NCI-H2081 treated with DMSO at 0.1 percent for 48 hours (cell line): ENCODE measurements around the gene KRT80.

Experiments used
- DNase-seq: peaks from one replicate; lab custom pipeline; 2025; lab: John Stamatoyannopoulos, UW

KRT80 gene

DNA sequence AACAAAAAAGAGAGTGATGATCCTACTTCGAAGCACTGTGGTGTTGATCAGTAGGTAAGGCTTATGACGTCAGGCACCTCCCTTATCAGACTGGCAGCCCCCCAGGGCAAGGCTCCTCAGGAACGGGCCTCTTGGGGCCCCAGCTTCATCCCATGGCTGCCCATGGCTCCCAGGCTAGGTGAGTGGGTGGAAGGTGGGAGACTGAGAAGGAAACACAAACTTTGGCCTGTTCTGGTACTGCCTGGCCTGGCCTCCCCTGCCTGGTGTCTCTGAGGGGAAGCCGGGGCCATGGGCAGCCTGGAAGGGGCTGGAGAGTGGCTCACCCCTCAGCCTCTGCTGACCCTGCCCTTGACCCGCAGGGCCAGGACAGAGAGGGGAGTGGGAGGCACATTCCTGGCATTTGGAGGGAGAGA is 38.9 kb downstream of the KRT80 start:
- no peak for DNase-seq

DNA sequence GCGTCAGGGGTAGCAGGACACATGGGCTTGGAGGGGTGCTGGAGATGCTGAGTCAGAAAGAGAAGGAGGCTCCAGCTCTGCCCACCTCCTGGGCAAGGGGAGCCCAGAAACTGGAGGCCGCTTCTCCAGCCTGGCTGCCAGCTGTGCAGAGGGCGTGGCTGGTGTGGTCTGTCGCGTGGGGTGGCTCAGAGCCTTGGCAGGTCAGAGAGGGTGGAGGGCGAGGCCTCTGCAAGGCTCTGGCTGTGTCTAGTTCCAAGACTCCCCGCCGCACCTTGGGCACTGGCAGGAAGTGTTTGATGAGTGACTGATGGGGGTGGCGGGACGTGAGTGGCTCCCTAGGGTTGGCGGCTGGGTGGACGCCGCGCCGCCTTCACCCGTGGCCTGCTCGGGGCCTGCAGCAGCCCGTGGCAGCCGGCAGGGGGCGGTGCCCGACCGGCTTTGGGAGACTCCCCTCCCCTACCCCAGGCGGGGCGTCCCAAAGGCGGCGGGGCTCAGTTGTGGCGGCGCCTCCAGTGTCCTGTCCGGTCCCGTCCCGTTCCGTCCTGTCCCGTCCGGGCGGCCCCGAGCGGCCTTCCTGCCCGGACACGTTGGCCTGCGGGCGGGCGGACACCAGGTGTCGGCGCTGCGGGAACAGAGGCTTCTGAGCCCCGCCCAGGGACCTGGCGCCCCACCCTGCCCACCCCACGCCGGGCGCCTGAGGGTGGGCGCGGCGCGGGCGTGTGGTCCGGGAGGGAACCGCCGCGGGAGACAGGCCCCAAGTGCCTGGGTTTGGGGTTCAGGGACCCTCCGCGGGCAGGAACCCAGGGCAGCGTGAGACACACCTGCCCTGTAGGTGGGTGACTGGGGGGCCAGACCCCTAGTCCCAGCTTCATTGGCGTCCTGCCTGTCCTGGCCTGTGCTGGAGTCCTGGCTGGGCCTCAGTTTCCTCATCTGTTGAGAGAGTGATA is 39.7 kb downstream of the KRT80 start:
- no peak for DNase-seq

DNA sequence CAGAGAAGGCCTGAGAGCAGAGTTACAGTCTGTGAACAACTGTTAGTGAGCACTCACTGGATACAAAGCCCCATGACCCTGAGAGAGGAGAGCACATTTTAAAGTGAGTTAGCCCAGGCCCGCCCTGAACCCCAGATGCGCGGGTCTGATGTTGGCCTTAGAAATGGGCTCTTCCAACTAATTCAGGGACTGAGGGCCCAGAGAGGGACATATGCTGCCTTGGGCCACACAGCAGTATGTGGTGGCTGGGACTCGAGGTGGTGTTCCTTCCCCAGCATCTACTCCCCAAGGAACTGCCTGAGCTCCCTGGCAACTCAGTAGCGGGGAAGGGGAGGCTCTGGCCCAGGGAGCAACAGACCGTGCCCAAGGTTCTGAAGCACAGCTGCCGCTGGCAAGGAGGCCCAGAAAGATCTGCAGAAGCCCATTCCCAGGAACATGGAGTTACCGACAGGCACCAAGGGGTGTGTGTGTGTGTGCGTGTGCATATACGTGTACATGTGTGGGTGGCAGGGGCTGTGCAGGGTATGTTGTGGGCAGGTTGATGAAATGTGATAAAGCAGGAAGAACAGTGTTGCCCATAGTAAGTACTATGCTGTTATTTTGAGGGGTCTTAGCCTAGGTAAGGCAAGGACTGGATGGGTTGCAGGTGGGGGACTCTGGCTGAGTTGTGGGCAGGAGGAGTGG is 40.5 kb downstream of the KRT80 start:
- DNase-seq = no peak

DNA sequence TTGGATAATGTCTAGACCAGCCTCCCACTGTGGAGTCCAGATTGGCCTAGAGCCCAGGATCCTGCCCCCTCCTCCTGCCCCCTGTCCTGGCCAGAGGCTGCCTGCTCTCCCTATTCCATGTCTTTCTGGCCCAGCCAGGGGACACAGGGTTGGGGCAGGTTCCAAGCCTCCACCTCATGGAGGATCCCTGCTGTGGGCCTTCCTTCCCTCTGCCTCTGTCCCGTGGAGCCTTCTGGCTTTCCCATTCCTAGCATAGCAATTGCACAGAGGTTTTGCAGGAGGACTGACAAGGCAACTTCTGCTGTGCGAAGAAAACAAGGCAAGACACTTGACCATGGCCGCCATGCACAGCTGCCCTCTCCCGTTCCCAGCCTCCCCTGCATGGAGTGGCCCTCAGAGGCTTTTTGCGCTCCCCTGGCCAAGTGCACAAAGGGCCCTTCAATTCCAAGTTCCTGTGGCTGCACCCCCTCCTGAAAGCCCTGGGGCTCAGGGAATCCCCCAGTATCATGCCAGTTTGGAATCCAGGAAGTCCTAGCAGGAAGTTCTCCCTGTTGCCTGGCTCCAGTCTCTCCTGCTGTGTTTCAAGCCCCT is 42.1 kb downstream of the KRT80 start:
- DNase-seq = no peak

DNA sequence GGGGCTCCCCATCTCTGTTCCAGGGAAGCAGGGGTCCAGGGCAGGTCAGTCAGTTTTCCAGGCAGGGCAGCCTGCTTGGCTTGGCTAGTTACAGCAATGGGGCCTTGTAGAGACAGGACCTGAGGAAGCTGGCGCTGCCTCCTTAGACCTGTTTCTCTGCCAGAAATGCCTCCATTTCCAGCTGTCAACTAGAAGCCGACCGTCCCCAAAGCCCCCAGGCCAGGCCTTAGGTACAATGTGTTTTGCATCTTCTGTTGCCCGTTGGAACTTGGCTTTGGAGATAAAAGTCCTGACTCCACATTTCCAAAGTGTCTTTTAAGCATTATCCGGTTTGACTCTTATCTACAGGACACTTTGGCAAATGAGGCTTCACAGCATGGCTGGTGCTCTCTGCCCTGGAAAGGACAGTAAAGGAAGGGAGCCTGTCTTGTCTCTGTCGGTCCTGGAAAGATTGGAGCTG is 42.6 kb downstream of the KRT80 start:
- DNase-seq = no peak

DNA sequence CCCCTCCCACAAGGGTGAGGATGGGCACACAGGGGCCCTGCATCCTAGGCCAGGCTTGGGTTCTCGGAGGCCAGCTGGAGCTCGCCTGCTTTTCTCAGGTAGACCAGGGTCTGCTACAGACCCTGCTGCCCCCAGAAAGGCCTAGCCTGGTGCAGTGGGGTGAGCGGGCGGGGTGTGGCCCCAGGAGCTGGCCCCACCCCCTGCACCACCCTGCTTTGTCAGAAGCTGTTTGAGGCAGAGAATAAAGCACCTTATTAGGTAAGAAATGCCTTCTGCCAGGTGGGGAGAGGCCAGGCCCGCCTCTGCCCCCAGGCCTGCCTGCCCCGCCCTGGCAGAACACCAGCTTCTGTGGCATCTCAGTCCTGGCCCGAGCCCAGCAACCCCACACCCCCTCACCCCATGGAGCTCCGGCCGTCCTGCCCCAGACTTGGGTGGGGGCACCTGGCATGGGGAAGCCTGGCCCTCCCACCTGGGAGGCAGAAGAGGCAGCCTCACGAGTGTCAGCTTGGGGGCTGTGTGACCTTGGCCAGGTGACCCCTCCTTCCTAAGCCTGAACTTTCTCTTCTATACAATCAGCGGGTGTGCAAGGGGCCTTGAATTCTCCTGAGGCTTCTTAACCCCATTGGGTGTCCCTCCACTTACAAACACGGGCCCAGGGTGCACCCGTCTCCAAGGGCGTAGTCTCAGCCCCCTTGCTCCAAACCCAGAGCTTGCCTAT is 43.2 kb downstream of the KRT80 start:
- no peak for DNase-seq

DNA sequence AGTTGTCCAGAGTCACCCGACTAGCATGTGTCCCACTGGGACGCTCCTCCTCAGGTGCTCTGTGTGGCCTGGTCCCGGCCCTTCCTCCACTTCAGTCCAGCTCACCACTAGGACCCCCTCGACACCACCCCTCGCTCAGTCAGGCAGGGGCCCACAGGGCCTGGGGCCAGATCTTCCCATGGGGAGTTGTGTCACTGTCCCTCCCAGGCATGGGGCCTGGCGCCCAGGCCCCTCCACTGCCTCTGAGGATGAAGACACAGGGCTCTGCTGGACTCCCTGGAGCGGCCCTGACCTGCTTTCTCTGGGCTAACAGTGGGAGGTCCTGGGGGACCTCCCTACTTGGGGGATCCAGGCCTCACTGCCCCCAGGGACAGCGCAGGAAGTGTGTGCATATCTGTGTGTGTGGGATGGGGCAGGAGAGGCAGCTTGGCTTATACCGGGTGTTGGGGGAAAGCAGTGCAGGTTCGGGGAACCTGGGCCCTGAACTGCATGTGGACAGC is 43.8 kb downstream of the KRT80 start:
- no peak for DNase-seq

DNA sequence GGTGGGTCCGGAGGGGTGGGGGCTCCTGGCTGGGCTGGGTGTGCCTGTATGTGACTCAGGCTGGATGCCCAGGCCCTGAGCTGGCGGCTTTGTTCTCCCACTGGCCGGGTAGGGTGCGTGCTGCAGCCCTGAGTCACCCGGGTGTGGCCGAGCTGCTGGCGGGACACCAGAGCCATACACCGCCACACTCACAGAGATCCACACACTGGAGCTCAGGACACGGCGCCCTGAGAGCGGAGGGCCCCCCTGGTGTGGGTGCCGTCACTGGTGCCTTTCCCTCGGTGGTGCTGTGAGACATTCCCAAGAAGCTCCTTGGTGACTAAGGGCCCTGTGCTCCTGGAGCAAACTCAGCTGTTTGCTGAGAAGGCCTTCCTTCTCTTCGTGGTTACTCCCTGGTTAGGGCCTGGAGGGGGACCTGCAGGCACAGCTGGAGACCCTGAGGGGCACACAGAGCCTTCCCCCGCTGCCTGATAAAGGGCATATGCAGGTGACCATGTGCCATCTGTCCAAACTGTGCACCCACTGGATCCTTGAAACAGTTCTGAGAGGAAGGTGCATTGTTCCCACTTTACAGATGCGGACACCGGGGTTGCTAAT is 44.3 kb downstream of the KRT80 start:
- DNase-seq = no peak

DNA sequence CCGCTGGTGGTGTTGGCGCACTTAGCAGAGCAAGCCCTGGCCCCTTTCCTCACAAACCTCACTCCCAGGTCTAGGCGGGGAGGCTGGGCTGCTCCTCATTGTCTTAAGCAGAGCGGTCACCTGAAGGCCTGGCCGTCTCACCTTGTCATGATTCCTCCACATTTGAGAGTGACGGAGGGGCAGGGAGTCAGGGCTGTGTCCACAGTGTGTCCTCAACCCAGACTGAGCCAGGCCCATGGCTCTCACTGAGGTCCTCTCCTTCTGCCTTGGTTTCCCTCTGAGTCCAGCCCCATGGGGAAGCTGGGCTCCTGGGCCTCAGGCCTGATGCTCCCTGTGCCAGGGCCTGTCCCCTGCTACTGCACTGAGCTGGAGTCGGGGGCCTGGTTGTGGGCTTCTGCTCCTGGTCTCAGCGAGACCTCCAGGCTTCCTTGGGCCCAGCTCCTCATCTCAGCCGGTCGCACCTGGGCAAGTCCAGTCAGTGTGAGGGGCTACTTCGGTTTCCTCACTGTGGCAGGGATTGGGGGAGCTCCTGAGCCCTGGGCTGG is 44.9 kb downstream of the KRT80 start:
- DNase-seq = no peak

DNA sequence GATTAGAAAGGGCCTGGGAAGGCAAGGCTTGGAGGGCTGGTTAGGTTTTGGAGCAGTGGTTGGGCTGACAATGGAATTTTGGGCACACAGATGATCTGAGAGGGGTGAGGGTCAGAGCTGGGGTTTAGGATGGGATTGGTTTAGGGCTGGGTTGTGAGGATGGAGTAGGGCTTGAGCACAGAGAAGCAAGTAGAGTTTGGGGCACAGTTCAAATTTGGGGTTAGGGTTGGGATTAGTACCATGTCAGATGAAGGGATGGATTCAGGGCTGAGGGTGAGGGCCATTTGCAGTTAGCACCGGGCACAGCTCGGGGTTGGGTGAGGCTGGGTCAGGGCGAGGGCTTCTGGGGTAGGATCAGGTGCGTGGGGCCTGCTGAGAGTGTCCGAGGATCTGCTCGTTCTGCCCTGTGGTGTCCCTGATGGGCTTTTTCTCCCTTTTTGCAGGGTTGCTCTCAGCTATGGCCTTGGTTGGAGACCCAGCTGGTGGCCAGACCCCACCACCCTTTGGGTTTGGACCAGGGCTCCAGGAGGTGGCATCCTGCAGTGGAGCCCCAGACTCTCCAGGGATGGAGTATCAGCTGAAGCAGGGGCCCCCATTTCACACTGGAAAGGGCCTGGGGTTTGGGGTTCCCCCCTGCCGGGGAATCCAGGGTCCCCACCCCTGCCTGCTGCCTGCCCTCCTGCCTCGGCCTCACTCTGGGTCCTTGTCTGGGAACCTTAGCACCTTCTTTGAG is 45.6 kb downstream of the KRT80 start:
- no peak for DNase-seq

DNA sequence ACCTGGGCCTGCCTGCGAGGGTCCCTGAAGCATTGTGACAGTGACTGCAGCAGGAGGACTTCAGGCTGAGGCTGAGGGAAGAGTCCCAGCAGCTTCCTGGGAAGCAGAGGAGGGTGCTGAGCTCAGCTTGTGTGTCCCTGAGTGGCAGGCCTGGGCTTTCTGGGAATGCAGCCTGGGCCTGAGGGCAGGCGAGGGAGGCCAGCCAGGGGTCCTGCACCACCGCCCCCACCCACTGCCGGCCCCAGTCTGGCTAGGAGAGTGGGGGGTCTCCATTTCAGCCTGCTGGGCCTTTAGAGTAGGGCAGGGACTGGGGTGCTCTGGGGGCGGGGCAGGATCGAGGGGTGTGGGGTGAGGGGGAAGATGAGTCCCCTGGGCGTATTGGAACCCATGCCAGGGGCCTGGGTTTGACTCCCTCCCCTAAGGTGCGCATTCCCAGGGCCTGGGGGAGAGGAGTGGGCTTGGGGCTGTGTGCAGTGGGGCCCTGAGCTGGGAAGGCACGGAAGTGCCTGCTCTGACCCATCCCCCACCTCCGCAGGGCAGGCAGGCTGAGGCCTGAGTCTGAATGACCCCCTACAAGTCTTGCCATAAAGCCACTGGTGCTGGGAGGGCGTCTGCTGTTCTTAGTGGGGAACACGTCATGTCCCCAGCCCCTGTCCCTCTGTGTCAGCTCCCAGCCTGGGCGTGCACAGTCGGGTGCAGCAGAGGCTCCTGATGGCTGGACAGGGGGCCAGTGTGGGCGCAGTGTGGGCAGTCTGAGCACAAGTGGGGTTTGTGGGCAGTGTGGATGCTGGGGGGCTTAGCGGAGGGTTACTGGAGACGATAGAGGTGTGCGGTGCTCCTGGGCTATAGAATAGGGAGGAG is 46.4 kb downstream of the KRT80 start:
- no peak for DNase-seq

DNA sequence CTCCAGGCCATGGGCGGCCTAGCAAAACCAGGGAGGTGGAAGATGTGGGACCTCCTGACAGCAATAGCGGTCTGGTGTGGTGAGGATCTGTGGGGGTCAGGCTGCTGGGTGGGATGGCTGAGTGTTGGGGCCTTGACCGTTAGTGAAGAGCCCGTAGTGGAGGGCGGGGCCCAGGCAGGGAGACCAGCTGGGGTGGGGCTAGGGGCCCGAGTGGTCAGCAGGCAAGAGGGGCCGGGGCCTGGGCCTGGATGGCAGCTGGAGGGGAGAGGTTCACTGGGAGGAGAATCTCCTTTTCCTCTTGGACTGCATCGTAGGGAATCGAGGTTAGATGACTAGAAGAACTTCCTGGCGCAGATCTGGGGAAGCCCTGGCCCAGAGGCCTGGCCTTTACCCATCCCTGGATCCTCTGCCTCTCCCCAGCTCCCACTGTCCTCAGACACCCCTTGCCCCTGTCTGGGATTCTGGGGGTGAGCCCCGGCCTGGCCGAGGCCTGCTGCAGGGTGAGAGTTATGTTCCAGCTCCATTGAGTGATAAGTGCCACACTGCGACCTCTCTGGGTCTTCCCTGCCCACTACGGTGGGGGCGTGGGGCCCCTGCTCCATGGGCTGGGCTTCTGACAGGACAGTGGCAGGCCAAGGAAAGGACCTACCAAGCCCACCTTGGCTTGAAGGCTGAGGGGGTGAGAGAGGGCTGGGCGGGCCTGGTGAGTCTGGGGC is 47.1 kb downstream of the KRT80 start:
- DNase-seq = no peak

DNA sequence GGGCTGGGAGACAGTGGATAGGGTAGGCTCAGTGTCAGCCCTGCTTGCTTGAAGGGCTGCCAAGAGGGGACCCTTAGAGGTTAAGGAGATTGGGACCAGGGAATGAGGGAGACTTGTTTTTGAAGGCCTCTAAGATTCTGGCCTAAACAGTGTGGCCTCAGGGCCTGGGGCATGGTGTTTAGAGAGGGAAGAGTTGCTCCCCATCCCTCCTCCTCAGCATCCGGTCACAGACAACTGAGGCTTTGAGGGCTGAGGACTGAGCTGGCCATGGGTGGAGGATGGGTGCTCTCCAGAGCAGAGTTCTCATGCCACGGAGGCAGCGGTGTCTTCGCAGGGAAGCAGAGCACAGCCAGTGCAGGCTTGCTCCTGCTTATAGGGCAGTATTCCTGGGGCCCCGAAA is 49.4 kb downstream of the KRT80 start:
- DNase-seq = no peak

DNA sequence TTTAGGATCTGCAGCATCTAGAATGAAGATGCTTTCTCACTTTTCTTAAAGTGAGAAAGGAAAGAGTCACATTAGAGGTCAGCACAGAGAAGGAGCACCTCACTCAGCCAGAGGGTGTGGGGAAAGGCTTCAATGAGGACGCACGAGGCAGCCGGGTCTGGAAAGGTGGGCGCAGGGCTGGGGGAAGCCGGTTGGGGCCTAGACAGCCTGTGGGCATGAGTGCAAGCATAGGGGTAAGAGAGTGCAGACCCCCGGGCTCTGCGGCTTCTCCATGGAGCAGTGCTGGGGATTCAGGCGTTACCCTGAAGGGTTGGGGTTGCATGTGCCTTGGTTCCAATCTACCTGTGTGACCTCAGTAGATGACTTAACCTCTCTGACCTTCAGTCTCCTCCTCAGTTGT is 49.9 kb downstream of the KRT80 start:
- DNase-seq = no peak

DNA sequence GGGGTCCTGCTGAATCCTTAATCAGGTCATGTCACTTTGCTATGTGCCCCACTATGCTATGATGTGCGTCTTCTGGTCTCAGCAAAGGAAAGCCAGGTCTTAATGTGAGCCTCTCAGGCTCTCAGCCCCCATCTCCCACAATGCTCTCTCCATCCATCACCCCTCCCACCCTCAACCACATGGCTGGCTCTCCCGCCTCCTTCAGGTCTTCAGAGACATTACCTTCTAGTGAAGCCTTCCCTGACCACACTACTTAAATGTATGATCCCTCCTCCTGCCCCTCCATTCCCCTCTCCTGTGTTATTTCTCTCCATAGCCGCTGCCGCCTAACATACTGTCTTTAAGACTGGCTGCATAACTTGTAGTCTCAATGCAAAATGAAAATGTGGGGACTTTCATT is 50.5 kb downstream of the KRT80 start:
- DNase-seq = no peak

DNA sequence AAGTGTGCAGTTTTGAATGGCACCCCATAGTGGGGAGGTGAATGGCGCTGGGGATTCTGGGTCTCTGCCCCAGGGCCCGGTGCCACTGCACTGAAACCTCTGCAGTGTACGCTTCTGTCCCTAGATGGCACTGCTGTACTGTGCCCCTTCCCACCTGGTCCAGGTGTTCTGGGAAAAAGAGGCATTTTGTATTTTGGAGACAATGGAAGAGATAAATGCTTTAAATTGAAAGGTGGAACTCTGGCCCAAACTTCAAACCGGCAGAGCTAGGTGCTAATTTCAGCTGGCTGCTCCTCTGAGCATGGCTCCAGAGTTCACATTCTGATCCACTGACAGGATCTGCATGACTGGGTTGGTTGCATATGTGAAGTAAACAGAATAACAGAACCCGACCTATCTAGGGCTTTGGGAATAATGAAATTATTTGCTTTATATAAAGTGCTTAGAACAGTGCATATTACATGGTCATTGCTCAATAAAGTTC is 52.2 kb downstream of the KRT80 start:
- DNase-seq = peak; percentile 60

DNA sequence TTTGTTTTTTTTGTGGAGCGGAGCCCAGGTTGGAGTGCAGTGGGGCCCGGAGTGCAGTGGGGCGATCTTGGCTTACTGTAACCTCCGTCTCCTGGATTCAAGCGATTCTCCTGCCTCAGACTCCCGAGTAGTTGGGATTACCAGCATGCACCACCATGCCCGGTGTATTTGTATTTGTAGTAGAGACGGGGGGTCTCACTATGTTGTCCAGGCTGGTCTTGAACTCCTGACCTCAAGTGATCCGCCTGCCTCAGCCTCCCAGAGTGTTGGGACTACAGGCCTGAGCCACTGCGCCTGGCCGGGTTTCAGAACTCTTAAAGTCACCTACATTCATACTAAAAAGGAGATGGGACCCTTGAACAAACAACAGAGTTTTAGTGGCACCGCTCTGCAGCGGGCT is 52.7 kb downstream of the KRT80 start:
- no peak for DNase-seq

DNA sequence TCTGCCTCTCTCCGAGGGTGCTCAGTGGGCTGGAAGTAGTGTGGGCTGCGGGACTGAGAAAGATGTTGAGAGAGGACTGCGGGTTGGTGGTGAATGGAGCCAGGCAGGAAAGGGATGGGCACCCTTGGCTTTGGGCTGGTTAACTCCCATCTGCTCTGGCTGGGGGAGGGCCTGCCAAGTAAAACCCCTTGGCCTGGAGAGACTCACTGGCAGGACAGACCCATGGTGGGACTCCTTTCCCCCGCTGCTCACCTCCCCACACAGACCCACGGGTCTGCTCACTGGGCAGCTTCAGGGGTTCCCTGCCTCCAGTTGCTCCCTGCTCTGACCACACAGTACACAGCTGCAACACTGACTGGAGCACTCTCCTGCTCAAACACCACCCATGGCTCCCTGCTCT is 54.1 kb downstream of the KRT80 start:
- no peak for DNase-seq

DNA sequence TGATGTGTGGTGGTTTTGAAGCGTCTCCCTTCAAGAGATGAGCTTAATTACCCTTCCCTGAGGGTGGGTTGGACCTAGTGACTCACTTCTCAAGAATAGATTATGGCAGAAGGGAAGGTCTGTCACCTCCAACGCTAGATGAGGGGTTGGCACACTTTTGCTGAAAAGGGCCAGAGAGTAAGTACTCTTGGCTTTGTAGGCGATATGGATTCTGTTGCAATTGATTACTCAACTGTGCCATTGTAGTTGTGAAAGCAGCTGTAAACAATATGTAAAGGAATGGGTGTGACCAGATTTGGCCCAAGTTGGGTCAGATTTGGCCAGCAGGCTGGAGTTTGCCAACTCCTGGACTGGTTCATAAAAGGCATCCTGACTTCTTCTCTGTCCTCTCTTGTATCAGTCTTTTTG is 59.1 kb downstream of the KRT80 start:
- no peak for DNase-seq
